Lower leg skin (tissue), 3 donors: Measurements from ENCODE around the gene CCDC187.

Experiments used
- CTCF ChIP-seq, 3 donors: fragments of 450-650 bp; IDR thresholded peaks; one replicate each; pipeline ENCODE4 v1.5.1; 2016; ENCODE audit warnings: antibody characterized with exemption in 3 of 3, mild to moderate bottlenecking in 3 of 3, moderate library complexity in 2 of 3
- POLR2A ChIP-seq, 2 donors: fragments of 450-650 bp; IDR thresholded peaks; one replicate each; pipeline ENCODE4 v1.6.1; 2016 to 2017; ENCODE audit warnings: antibody characterized with exemption in 2 of 2, mild to moderate bottlenecking in 1 of 2, moderate library complexity in 1 of 2

GRCh38 chr9:136334541-136334940, 30.6 kb upstream of the CCDC187 start:
- TF ChIP-seq POLR2A (IDR thresholded peaks at IDR 0.05) = no peak
- TF ChIP-seq CTCF (IDR thresholded peaks at IDR 0.05) = no peak
